Effector memory CD4-positive, alpha-beta T cell (primary cell): ENCODE results near the gene ZCCHC13.
"Not testable (repeated sequence)": the region's sequence is repeated elsewhere in the genome, so short reads cannot be mapped to it uniquely, and the experiment has no call there.

Source experiments
- DNase-seq, 3 donors: peaks; one replicate each; pipeline ENCODE4 v3.0.0-alpha.2; 2020
- H3K27ac ChIP-seq: 2 replicates; pipeline ENCODE4 v1.7.0; 2013; ENCODE audit warnings: mild to moderate bottlenecking, low read length, moderate library complexity; ENCODE audit not compliant: insufficient read depth, poor library complexity, severe bottlenecking
- H3K27me3 ChIP-seq: replicated peaks from 2 replicates; pipeline ENCODE4 v1.7.0; 2013; ENCODE audit warnings: mild to moderate bottlenecking, low read length; ENCODE audit not compliant: insufficient read depth, control insufficient read depth, poor library complexity, severe bottlenecking
- H3K36me3 ChIP-seq: 2 replicates; pipeline ENCODE4 v1.7.0; 2013; ENCODE audit warnings: mild to moderate bottlenecking, low read length, moderate library complexity; ENCODE audit not compliant: control insufficient read depth, insufficient read depth
- H3K4me1 ChIP-seq: 2 replicates; pipeline ENCODE4 v1.7.0; 2013; ENCODE audit warnings: low read length, mild to moderate bottlenecking; ENCODE audit not compliant: control insufficient read depth, insufficient read depth, poor library complexity, severe bottlenecking
- H3K4me3 ChIP-seq: 2 replicates; pipeline ENCODE4 v1.7.0; 2013; ENCODE audit warnings: low read length, low read depth, mild to moderate bottlenecking; ENCODE audit not compliant: insufficient read depth, poor library complexity, severe bottlenecking
- H3K9me3 ChIP-seq: 2 replicates; pipeline ENCODE4 v1.7.0; 2013; ENCODE audit warnings: mild to moderate bottlenecking, low read length, moderate library complexity; ENCODE audit not compliant: control insufficient read depth
- total RNA-seq, 3 donors: gene quantifications; one replicate each; lab custom pipeline; 2026; lab: John Stamatoyannopoulos, UW

Gene ZCCHC13
- total RNA-seq = 0 reads per million in 3 donors

GRCh38 chrX:74304016-74304415 lies at the start of gene ZCCHC13:
TSS of gene ZCCHC13 (plus strand) at chrX:74304180. CDS start at chrX:74304267, 87 bp downstream.
- no peaks in the 10 kb centered on the region for H3K9me3 ChIP-seq
- H3K4me1 ChIP-seq = no peaks in the 10 kb centered on the region
- no peaks in the 10 kb centered on the region for H3K36me3 ChIP-seq
- no peak for DNase-seq
- H3K4me3 ChIP-seq = no peak within 1 kb of the TSS
- H3K27ac ChIP-seq = no peak within 1 kb of the TSS
- H3K27me3 ChIP-seq = no peaks in the 10 kb centered on the region

- not testable (repeated sequence) for DNase-seq, H3K9me3 ChIP-seq, H3K4me3 ChIP-seq, H3K27ac ChIP-seq, H3K27me3 ChIP-seq, H3K4me1 ChIP-seq, H3K36me3 ChIP-seq
Measured at GRCh38 chrX:74258111-74258510, 45.9 kb upstream of the ZCCHC13 start.

GRCh38 chrX:74259885-74260491 lies 44.0 kb upstream of the ZCCHC13 start:
- H3K27me3 ChIP-seq = no peaks in the 10 kb centered on the region
- H3K27ac ChIP-seq = no peak overlapping the region
- no peak for DNase-seq
- no peak overlapping the region for H3K4me3 ChIP-seq
- H3K36me3 ChIP-seq = no peaks in the 10 kb centered on the region
- H3K4me1 ChIP-seq = no peaks in the 10 kb centered on the region
- H3K9me3 ChIP-seq = no peaks in the 10 kb centered on the region

GRCh38 chrX:74262452-74263209 lies 41.3 kb upstream of the ZCCHC13 start:
- no peaks in the 10 kb centered on the region for H3K27me3 ChIP-seq
- H3K27ac ChIP-seq = no peak overlapping the region
- H3K4me1 ChIP-seq = no peaks in the 10 kb centered on the region
- DNase-seq = no peak
- no peaks in the 10 kb centered on the region for H3K36me3 ChIP-seq
- H3K9me3 ChIP-seq = no peaks in the 10 kb centered on the region
- no peak overlapping the region for H3K4me3 ChIP-seq

DNA sequence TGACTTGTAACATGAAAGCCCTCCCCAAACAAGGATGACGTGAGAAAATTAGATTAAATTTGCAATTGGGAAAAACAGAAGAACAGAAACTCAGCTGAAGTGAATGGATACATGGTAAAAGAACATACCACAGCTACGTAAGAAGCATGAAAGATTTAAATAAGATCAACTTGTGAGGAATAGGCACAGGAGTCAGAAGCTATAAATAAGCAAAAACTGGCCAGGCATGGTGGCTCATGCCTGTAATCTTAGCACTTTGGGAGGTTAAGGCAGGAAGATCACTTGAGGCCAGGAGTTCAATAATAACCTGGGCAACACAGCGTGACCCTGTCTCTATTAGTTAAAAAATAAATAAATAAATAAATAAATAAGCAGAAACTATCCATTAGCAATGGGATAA lies 33.6 kb upstream of the ZCCHC13 start:
- no peaks in the 10 kb centered on the region for H3K27me3 ChIP-seq
- H3K27ac ChIP-seq = no peak overlapping the region
- H3K9me3 ChIP-seq = no peaks in the 10 kb centered on the region
- no peaks in the 10 kb centered on the region for H3K4me1 ChIP-seq
- H3K36me3 ChIP-seq = peaks cover 8% of the 10 kb centered on the region
- no peak overlapping the region for H3K4me3 ChIP-seq
- DNase-seq = no peak

GRCh38 chrX:74272230-74272629 lies 31.8 kb upstream of the ZCCHC13 start:
- DNase-seq = no peak
- Histone ChIP-seq H3K9me3 (no peaks in the 10 kb centered on the region), H3K4me1 (no peaks in the 10 kb centered on the region), H3K27ac (no peak overlapping the region), H3K27me3 (no peaks in the 10 kb centered on the region), H3K36me3 (peaks cover 17% of the 10 kb centered on the region), H3K4me3 (no peak overlapping the region)

DNA sequence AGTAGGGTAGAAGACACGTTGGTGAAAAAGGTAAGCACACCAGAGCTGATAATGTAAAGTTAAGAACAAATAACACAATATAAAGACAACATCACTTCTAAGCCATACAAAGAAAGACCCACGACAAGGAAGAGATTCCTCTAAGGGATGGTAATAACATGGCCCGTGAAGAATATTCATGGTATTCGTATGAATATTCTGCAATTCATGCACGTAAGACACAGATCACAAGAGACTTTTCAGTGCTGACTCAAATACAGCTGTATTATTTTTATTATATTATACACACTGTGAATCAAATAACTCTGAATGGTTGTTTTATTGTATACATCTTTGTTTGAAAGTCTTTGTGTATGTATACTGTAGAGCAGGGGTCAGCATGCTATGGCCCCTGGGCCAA lies 29.5 kb upstream of the ZCCHC13 start:
- Histone ChIP-seq H3K4me1 (no peaks in the 10 kb centered on the region), H3K27ac (no peak overlapping the region), H3K4me3 (no peak overlapping the region), H3K27me3 (no peaks in the 10 kb centered on the region), H3K36me3 (peaks cover 27% of the 10 kb centered on the region), H3K9me3 (no peaks in the 10 kb centered on the region)
- no peak for DNase-seq

DNA sequence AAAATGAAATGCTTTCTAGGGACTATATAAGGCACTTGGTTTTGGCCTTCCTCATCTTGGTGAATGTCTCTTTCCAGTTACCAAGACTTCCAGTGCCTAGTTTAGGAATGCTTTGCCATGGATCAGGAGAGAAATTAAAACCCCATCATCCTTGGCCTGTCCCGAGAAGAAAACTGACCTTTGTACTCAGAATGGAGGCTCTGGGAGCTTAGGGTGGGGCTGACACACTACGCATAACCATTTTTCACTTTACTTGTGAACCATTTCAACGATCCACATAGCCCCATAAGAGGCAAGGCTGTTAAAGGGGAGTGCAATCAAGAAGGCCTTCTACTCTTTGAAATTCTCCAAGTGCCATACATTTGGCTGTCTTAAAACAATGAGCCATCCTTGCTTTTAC lies 26.7 kb upstream of the ZCCHC13 start:
- DNase-seq = no peak
- Histone ChIP-seq H3K27me3 (no peaks in the 10 kb centered on the region), H3K27ac (no peak overlapping the region), H3K36me3 (peaks cover 37% of the 10 kb centered on the region), H3K9me3 (no peaks in the 10 kb centered on the region), H3K4me1 (no peaks in the 10 kb centered on the region), H3K4me3 (no peak overlapping the region)

DNA sequence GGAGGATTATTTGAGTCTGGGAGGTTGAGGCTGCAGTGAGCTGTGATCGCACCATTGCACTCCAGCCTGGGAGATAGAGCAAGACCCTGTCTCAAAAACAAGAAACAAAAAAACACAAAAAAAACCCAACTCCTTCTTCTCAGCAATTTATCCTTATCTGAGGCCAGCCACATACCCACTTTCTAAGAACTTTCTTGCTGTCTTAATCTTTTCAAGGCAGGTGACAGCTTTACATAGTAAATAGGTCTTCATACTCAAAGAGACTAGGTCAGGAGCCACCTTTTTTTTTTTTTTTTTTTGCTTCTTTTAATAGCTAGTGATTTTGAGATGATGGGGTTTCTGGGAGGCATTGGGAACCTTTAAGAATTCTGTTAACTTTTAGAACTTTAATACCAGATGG lies 26.1 kb upstream of the ZCCHC13 start:
- Histone ChIP-seq H3K9me3 (no peaks in the 10 kb centered on the region), H3K4me3 (no peak overlapping the region), H3K27me3 (no peaks in the 10 kb centered on the region), H3K4me1 (no peaks in the 10 kb centered on the region), H3K27ac (no peak overlapping the region), H3K36me3 (peaks cover 37% of the 10 kb centered on the region)
- DNase-seq = no peak

DNA sequence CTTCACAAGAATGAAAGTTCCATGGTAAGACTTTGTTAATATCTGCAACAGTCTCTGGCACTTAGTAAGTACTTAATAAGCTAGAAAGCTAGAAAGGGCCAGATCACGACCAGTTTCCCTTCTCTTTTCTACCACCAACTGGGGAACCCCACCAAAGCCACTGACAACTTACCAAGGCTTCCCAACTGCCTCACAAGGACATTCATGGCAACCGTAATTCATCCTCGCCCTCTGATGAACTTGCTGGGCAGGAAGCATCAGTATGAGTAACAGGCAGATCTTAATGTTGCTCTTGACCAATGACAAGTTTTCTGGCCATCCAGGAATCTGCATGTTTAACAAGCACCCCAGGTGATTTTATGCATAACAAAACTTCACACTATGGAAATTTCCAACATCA lies 23.2 kb upstream of the ZCCHC13 start:
- H3K27me3 ChIP-seq = no peaks in the 10 kb centered on the region
- peaks cover 42% of the 10 kb centered on the region for H3K36me3 ChIP-seq
- no peak overlapping the region for H3K27ac ChIP-seq
- H3K9me3 ChIP-seq = no peaks in the 10 kb centered on the region
- no peaks in the 10 kb centered on the region for H3K4me1 ChIP-seq
- H3K4me3 ChIP-seq = no peak overlapping the region
- DNase-seq = no peak
